ENCODE data around the gene MICAL1.
A peak's percentile ranks its signal among the peaks of the same experiment; 100 is the strongest.

The MICAL1 gene

GRCh38 chr6:109453594-109454495 is 1.7 kb downstream of the MICAL1 start:
- DNase-seq (ENCODE audit: low read depth in 2 of 2): no peak

GRCh38 chr6:109453156-109453555 is 2.4 kb downstream of the MICAL1 start:
- no peak for DNase-seq (ENCODE audit: low read depth in 2 of 2)

GRCh38 chr6:109452181-109452580 is 3.4 kb downstream of the MICAL1 start:
- DNase-seq (ENCODE audit: low read depth in 2 of 2): no peak

GRCh38 chr6:109451376-109451775 is 4.2 kb downstream of the MICAL1 start:
- DNase-seq (ENCODE audit: low read depth in 2 of 2): no peak

GRCh38 chr6:109450801-109451200 is 4.8 kb downstream of the MICAL1 start:
- DNase-seq (ENCODE audit: low read depth in 2 of 2): no peak

- no peak for DNase-seq (ENCODE audit: low read depth in 2 of 2)
Observed at GRCh38 chr6:109449795-109450673, 5.5 kb downstream of the MICAL1 start.

GRCh38 chr6:109449064-109449794 is 6.3 kb downstream of the MICAL1 start:
- DNase-seq (ENCODE audit: low read depth in 2 of 2): no peak

GRCh38 chr6:109448615-109449014 is 7.0 kb downstream of the MICAL1 start:
- DNase-seq (ENCODE audit: low read depth in 2 of 2): no peak

GRCh38 chr6:109447878-109448555 is 7.6 kb downstream of the MICAL1 start:
- DNase-seq (ENCODE audit: low read depth in 2 of 2): no peak

GRCh38 chr6:109447087-109447486 is 8.5 kb downstream of the MICAL1 start:
- DNase-seq (ENCODE audit: low read depth in 2 of 2): no peak

GRCh38 chr6:109446541-109446940 is 9.0 kb downstream of the MICAL1 start:
- DNase-seq (ENCODE audit: low read depth in 2 of 2): no peak

GRCh38 chr6:109446072-109446471 is 9.5 kb downstream of the MICAL1 start:
- no peak for DNase-seq (ENCODE audit: low read depth in 2 of 2)

GRCh38 chr6:109445382-109445781 is 10.2 kb downstream of the MICAL1 start:
- DNase-seq (ENCODE audit: low read depth in 2 of 2): no peak

GRCh38 chr6:109443425-109443950 is 12.1 kb downstream of the MICAL1 start:
- no peak for DNase-seq (ENCODE audit: low read depth in 2 of 2)

GRCh38 chr6:109442393-109442924 is 13.1 kb downstream of the MICAL1 start:
- DNase-seq (ENCODE audit: low read depth in 2 of 2): no peak

GRCh38 chr6:109441069-109441816 is 14.3 kb downstream of the MICAL1 start:
- DNase-seq (ENCODE audit: low read depth in 2 of 2): no peak

GRCh38 chr6:109440331-109441068 is 15.1 kb downstream of the MICAL1 start, which contains the start of the genes PPIL6 and SMPD2:
Gene PPIL6, minus strand, starts transcription at chr6:109440628. Its CDS starts 38 bp downstream, at chr6:109440590.
Gene SMPD2, plus strand, starts transcription at chr6:109440724. Its CDS starts 398 bp downstream, at chr6:109441122.
- DNase-seq (ENCODE audit: low read depth in 2 of 2): peak; percentile 52 to 61

GRCh38 chr6:109436041-109436440 is 19.5 kb downstream of the MICAL1 start:
- DNase-seq (ENCODE audit: low read depth in 2 of 2): no peak

- no peak for DNase-seq (ENCODE audit: low read depth in 2 of 2)
Observed at GRCh38 chr6:109434456-109434855, 21.1 kb downstream of the MICAL1 start.

Measured in activated CD4-positive, alpha-beta T cell treated with anti-CD3 and anti-CD28 coated beads for 24 hours (primary cell).